H1 (cell line): Measurements from ENCODE around the gene OSBPL9. TPM values are rescaled to one million over a fixed set of nuclear protein-coding genes. Genes with fewer than 3 reads are reported as not detected.
A peak's percentile ranks its signal among the peaks of the same experiment; 100 is the strongest.

Source experiments
- CTCF ChIA-PET: fragments of 300-600 bp; sonication (Branson Sonifier 250); formaldehyde crosslinking; loops from one replicate; lab custom pipeline; 2021; ENCODE audit not compliant: partially characterized antibody; lab: Charles Lee
- POLR2A ChIA-PET: fragments of 300-600 bp; sonication (Branson Sonifier 250); formaldehyde crosslinking; loops from one replicate; lab custom pipeline; 2021; ENCODE audit warnings: inconsistent platforms; ENCODE audit not compliant: partially characterized antibody; lab: Charles Lee
- DNase-seq, 2 experiments: peaks; one replicate each; pipeline versions ENCODE4 v3.0.0 to v3.0.0-alpha.2; 2010 to 2022; ENCODE audit warnings: low spot score in 2 of 2, low read depth in 1 of 2, mixed read lengths in 1 of 2
- FAIRE-seq: peaks from 2 replicates; lab custom pipeline; 2011; peaks lifted over from hg19 to GRCh38; lab: Jason Lieb, UNC
- H2AFZ ChIP-seq: 2 replicates; pipeline ENCODE4 v1.8.1; 2012; ENCODE audit warnings: low read length, inconsistent platforms
- H2AK5ac ChIP-seq: 2 replicates; pipeline ENCODE4 v1.6.1; 2013; ENCODE audit warnings: low read depth, low read length
- H2BK120ac ChIP-seq: replicated peaks from 2 replicates; pipeline ENCODE3; 2013; ENCODE audit warnings: low read depth, low read length, inconsistent platforms
- H2BK12ac ChIP-seq: 2 replicates; pipeline ENCODE4 v1.6.1; 2013; ENCODE audit warnings: low read depth, low read length
- H2BK15ac ChIP-seq: 2 replicates; pipeline ENCODE4 v1.6.1; 2013; ENCODE audit warnings: low read length
- H2BK20ac ChIP-seq: 2 replicates; pipeline ENCODE4 v1.6.1; 2013; ENCODE audit warnings: low read length
- H2BK5ac ChIP-seq: 2 replicates; pipeline ENCODE4 v1.6.1; 2013; ENCODE audit warnings: low read depth, low read length
- H3K14ac ChIP-seq: 2 replicates; pipeline ENCODE4 v1.6.1; 2013; ENCODE audit warnings: inconsistent platforms; ENCODE audit not compliant: insufficient read length
- H3K18ac ChIP-seq: 2 replicates; pipeline ENCODE4 v1.6.1; 2013; ENCODE audit warnings: low read length; ENCODE audit errors: extremely low read depth
- H3K23ac ChIP-seq: 2 replicates; pipeline ENCODE4 v1.6.1; 2013; ENCODE audit warnings: inconsistent platforms; ENCODE audit not compliant: insufficient read length
- H3K23me2 ChIP-seq: 2 replicates; pipeline ENCODE4 v1.6.1; 2013; ENCODE audit warnings: low read depth, low read length
- H3K27ac ChIP-seq: 2 replicates; pipeline ENCODE4 v1.6.1; 2011; ENCODE audit warnings: low read depth, low read length, inconsistent platforms
- H3K27me3 ChIP-seq, 4 experiments: replicated peaks in 1 of 4; 1 replicate in 1 of 4; 2 replicates in 3 of 4; pipeline versions ENCODE4 v1.6.1 to v1.8.1; 2011 to 2013; ENCODE audit warnings: low read length in 3 of 4, mild to moderate bottlenecking in 3 of 4, inconsistent platforms in 2 of 4, mixed read lengths in 2 of 4, moderate library complexity in 1 of 4; ENCODE audit not compliant: control insufficient read depth in 3 of 4, insufficient read depth in 3 of 4; ENCODE audit errors: extremely low read depth in 1 of 4
- H3K36me3 ChIP-seq, 4 experiments: 2 replicates each; pipeline versions ENCODE4 v1.6.1 to v1.8.1; 2011 to 2013; ENCODE audit warnings: mild to moderate bottlenecking in 4 of 4, low read length in 3 of 4, moderate library complexity in 2 of 4, control low read depth in 1 of 4, inconsistent platforms in 1 of 4; ENCODE audit not compliant: insufficient read depth in 4 of 4, control insufficient read depth in 2 of 4
- H3K4ac ChIP-seq: replicated peaks from 2 replicates; pipeline ENCODE3; 2013; ENCODE audit warnings: low read length, low read depth, mixed read lengths, inconsistent platforms; ENCODE audit not compliant: insufficient read length
- H3K4me1 ChIP-seq, 4 experiments: replicated peaks in 1 of 4; 1 replicate in 1 of 4; 2 replicates in 3 of 4; pipeline versions ENCODE4 v1.6.1 to v1.8.1; 2011 to 2013; ENCODE audit warnings: low read length in 3 of 4, inconsistent platforms in 2 of 4, mixed read lengths in 1 of 4; ENCODE audit not compliant: insufficient read depth in 4 of 4, control insufficient read depth in 3 of 4
- H3K4me2 ChIP-seq, 2 experiments: 2 replicates each; pipeline versions ENCODE4 v1.6.1 to v1.8.1; 2011 to 2013; ENCODE audit warnings: low read depth in 2 of 2, low read length in 2 of 2, control low read depth in 1 of 2, inconsistent platforms in 1 of 2, mild to moderate bottlenecking in 1 of 2; ENCODE audit not compliant: insufficient read depth in 1 of 2
- H3K4me3 ChIP-seq, 4 experiments: fragments of 200-600, 300-600 bp in 1 of 4; sonication (generic), shearing (Covaris generic), sonication (Bioruptor Twin) in 1 of 4; 2 replicates each; pipeline versions ENCODE4 v1.5.1 to v1.8.1; 2011 to 2016; ENCODE audit warnings: low read length in 4 of 4, low read depth in 3 of 4, control low read depth in 2 of 4, inconsistent platforms in 2 of 4, mild to moderate bottlenecking in 2 of 4, mixed read lengths in 1 of 4, moderate library complexity in 1 of 4; ENCODE audit not compliant: insufficient read depth in 2 of 4; ENCODE audit errors: extremely low read depth in 1 of 4
- H3K56ac ChIP-seq: replicated peaks from 2 replicates; pipeline ENCODE3; 2013; ENCODE audit warnings: low read depth, mild to moderate bottlenecking, mixed read lengths, low read length, inconsistent platforms; ENCODE audit not compliant: insufficient read length
- H3K79me1 ChIP-seq: 2 replicates; pipeline ENCODE4 v1.6.1; 2013; ENCODE audit warnings: low read depth, low read length, control low read depth
- H3K79me2 ChIP-seq, 2 experiments: 2 replicates each; pipeline versions ENCODE4 v1.6.1 to v1.8.1; 2012 to 2013; ENCODE audit warnings: low read length in 2 of 2, mild to moderate bottlenecking in 2 of 2, inconsistent platforms in 1 of 2; ENCODE audit not compliant: insufficient read depth in 2 of 2, control insufficient read depth in 1 of 2
- H3K9ac ChIP-seq, 4 experiments: replicated peaks in 1 of 4; 1 replicate in 1 of 4; 2 replicates in 3 of 4; pipeline versions ENCODE4 v1.6.1 to v1.8.1; 2011 to 2013; ENCODE audit warnings: low read depth in 3 of 4, low read length in 3 of 4, control low read depth in 2 of 4, mild to moderate bottlenecking in 2 of 4, moderate library complexity in 2 of 4, inconsistent platforms in 1 of 4; ENCODE audit errors: extremely low read depth in 1 of 4
- H3K9me3 ChIP-seq, 2 experiments: 2 replicates each; pipeline versions ENCODE4 v1.6.1 to v1.8.1; 2012 to 2013; ENCODE audit warnings: mild to moderate bottlenecking in 2 of 2, moderate library complexity in 2 of 2, control low read depth in 1 of 2, inconsistent platforms in 1 of 2, low read depth in 1 of 2, low read length in 1 of 2, mixed read lengths in 1 of 2; ENCODE audit not compliant: insufficient read depth in 2 of 2
- H4K20me1 ChIP-seq, 2 experiments: replicated peaks in 1 of 2; 2 replicates each; pipeline versions ENCODE3 to v1.8.1; 2011 to 2013; ENCODE audit warnings: inconsistent platforms in 2 of 2, low read length in 2 of 2, mild to moderate bottlenecking in 1 of 2; ENCODE audit not compliant: insufficient read depth in 2 of 2, control insufficient read depth in 1 of 2
- H4K5ac ChIP-seq: 2 replicates; pipeline ENCODE4 v1.6.1; 2013; ENCODE audit warnings: low read length, low read depth, mixed read lengths, inconsistent platforms; ENCODE audit not compliant: insufficient read length
- H4K8ac ChIP-seq: 2 replicates; pipeline ENCODE4 v1.8.0; 2013; ENCODE audit warnings: mild to moderate bottlenecking, moderate library complexity, low read length, inconsistent platforms; ENCODE audit not compliant: insufficient read depth; ENCODE audit errors: extremely low read depth
- H4K91ac ChIP-seq: replicated peaks from 2 replicates; pipeline ENCODE3; 2013; ENCODE audit warnings: low read length, mixed read lengths, inconsistent platforms; ENCODE audit not compliant: insufficient read length
- ASH2L ChIP-seq: fragments of 200-600, 300-600 bp; sonication (generic); IDR thresholded peaks from one replicate; pipeline ENCODE4 v1.7.1; 2017; ENCODE audit warnings: low read length
- CHD1 ChIP-seq: IDR thresholded peaks from 2 replicates; pipeline ENCODE4 v1.6.1; 2012; ENCODE audit warnings: low read depth, low read length, improper control_type of control experiment
- HDAC2 ChIP-seq, 2 experiments: fragments of 300-600 bp in 1 of 2; sonication (generic) in 1 of 2; IDR thresholded peaks; 2 replicates each; pipeline ENCODE4 v1.6.1; 2011 to 2012; ENCODE audit warnings: low read depth in 2 of 2, low read length in 2 of 2, mild to moderate bottlenecking in 2 of 2, moderate library complexity in 2 of 2, borderline replicate concordance in 1 of 2, inconsistent platforms in 1 of 2
- KDM4A ChIP-seq: IDR thresholded peaks from one replicate; pipeline ENCODE4 v1.7.1; 2012; ENCODE audit warnings: low read depth, mild to moderate bottlenecking, moderate library complexity, low read length, inconsistent platforms; ENCODE audit not compliant: severe bottlenecking
- KDM5A ChIP-seq: fragments of 200-600 bp; IDR thresholded peaks from 2 replicates; pipeline ENCODE4 v1.7.1; 2012; ENCODE audit warnings: mild to moderate bottlenecking, low read length, inconsistent platforms, mixed read lengths
- PHF8 ChIP-seq: fragments of 200-600 bp; sonication (generic); conservative IDR thresholded peaks from 2 replicates; pipeline ENCODE4 v1.7.1; 2012; ENCODE audit warnings: low read depth, mild to moderate bottlenecking, inconsistent platforms, low read length, moderate library complexity
- POLR2A ChIP-seq, 2 experiments: IDR thresholded peaks; 1 replicate in 1 of 2; 2 replicates in 1 of 2; pipeline ENCODE4 v1.6.1; 2011; ENCODE audit warnings: low read depth in 2 of 2, low read length in 2 of 2, mild to moderate bottlenecking in 2 of 2; ENCODE audit errors: control extremely low read depth in 1 of 2
- POLR2AphosphoS5 ChIP-seq: IDR thresholded peaks from 2 replicates; pipeline ENCODE4 v1.6.1; 2011; ENCODE audit warnings: low read depth, low read length
- RBBP5 ChIP-seq: IDR thresholded peaks from 2 replicates; pipeline ENCODE4 v1.7.1; 2012; ENCODE audit warnings: low read depth, mild to moderate bottlenecking, inconsistent platforms, low read length, moderate library complexity, borderline replicate concordance
- SP1 ChIP-seq: IDR thresholded peaks from 2 replicates; pipeline ENCODE4 v1.6.1; 2011; ENCODE audit warnings: low read depth, low read length
- SRF ChIP-seq: IDR thresholded peaks from 2 replicates; pipeline ENCODE4 v1.6.1; 2011; ENCODE audit warnings: mild to moderate bottlenecking, low read depth, low read length, moderate library complexity
- TAF1 ChIP-seq: IDR thresholded peaks from 2 replicates; pipeline ENCODE4 v1.6.1; 2011; ENCODE audit warnings: mild to moderate bottlenecking, low read depth, low read length
- WGBS, 2 experiments: shearing (Covaris generic) in 1 of 2; methylation state at CpG; one replicate each; pipeline versions ENCODE4 v1.1.6 to v1.1.7; 2013 to 2015; ENCODE audit warnings: low lambda C conversion rate in 2 of 2, mixed read lengths in 2 of 2, inconsistent platforms in 1 of 2, low coverage in 1 of 2, missing lambda C conversion rate in 1 of 2; ENCODE audit not compliant: insufficient replicate concordance in 2 of 2, insufficient coverage in 1 of 2, insufficient read length in 1 of 2; ENCODE audit errors: extremely low coverage in 1 of 2, missing lambda C conversion rate in 1 of 2; 5-methylcytosine and 5-hydroxymethylcytosine counted together
- polyA plus RNA-seq, 7 experiments: library from polyadenylated mRNA; depleted of rRNA in 3 of 7; stranded (reverse) in 5 of 7; unstranded in 2 of 7; fragments of >200 nt in 5 of 7; fragments of 200-250 nt in 2 of 7; gene quantifications; 1 replicate in 5 of 7; 2 replicates in 1 of 7; 4 replicates in 1 of 7; pipeline versions ENCODE4 v1.2.1 to v1.2.3, GENCODE V29; 2011 to 2013; ENCODE audit warnings: missing spikeins in 2 of 7, mixed read lengths in 2 of 7
- total RNA-seq: library from RNA; stranded (reverse); fragmentation: NEBNext Ultra II Directional; extraction: Animal tissue kit (Norgen Biotek cat#: 25700); gene quantifications from 2 replicates; pipeline ENCODE4 v1.2.1, GENCODE V29; 2021

OSBPL9 gene
- total and polyA plus RNA-seq, 2 of the 8 experiments (the other 6 are each of a cell fraction or from before 2014, with no cell fraction given) = 58.2 to 71.6 TPM

DNA sequence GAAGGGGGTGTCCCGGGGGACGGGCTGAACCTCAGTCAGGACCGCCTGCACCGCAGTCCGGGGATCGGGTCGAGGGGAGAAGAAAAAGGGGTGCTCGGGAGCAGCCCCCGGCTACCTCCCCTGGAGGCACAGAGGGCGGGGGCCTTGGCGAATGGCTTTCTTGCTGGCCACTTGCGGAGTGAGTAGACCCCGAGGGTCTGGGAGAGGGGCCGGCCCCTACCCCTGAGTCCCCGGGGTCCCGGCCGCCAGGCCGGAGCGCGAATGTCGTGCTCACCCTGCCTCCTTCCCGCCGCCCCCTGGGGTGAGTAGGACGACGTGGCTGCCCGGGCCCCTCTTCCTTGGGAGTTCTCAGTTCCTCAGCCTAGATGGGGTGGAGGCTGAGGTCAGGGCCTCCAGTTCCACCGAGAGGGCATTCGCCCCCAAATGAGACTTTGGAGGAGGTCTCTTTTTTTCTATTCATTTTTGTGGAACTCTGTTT is 113.0 kb downstream of the OSBPL9 start:
- no peak for FAIRE-seq
- H3K27me3 ChIP-seq = no peaks in the 10 kb centered on the region
- H3K4ac ChIP-seq = peak overlapping the region; percentile 72
- peak overlapping the region; percentile 6; the same call in 1 of the 2 replicates for H3K27ac ChIP-seq
- 1% methylated on average over 18 of the region's 28 CpGs; no CpG with 5 or more reads in 1 of the 2 experiments for WGBS, 2 experiments
- H4K91ac ChIP-seq = no peak overlapping the region
- no peak overlapping the region for H2AFZ ChIP-seq
- H2BK15ac ChIP-seq = no peak overlapping the region
- no peak overlapping the region for H3K23ac ChIP-seq
- H3K23me2 ChIP-seq = peaks cover 7% of the 10 kb centered on the region; the same call in 1 of the 2 replicates
- DNase-seq = no peak
- no peaks in the 10 kb centered on the region for H3K9me3 ChIP-seq
- peak overlapping the region; percentile 69 for H4K5ac ChIP-seq
- peak overlapping the region; percentile 41; the same call in 1 of the 2 replicates for H2BK5ac ChIP-seq
- H2BK12ac ChIP-seq = no peak overlapping the region
- peak overlapping the region; percentile 89; the same call in 1 of the 2 replicates for H4K8ac ChIP-seq
- H3K18ac ChIP-seq = peak overlapping the region; percentile 73; the same call in 1 of the 2 replicates
- no peak overlapping the region for H2BK120ac ChIP-seq
- peaks cover 3 to 48% of the 10 kb centered on the region in 2 experiments; a peak in 3 of 4 replicates for H3K79me2 ChIP-seq
- peaks cover 6% of the 10 kb centered on the region for H3K79me1 ChIP-seq
- peak overlapping the region; percentile 65 to 98 for H3K4me2 ChIP-seq
- peak overlapping the region; percentile 46 to 71 (median 60) for H3K9ac ChIP-seq
- H2BK20ac ChIP-seq = no peak overlapping the region
- peak overlapping the region; percentile 78 for H3K56ac ChIP-seq
- POLR2A ChIA-PET = interaction anchor here (1.3 kb wide), 1 partner anchor 82 kb away, joined by 3 read pairs; no protein-coding TSS in a partner anchor
- H3K4me3 ChIP-seq = peak overlapping the region; percentile 85 to 99 (median 89)
- no peaks in the 10 kb centered on the region for H3K36me3 ChIP-seq
- CTCF ChIA-PET = interaction anchor here (1.1 to 1.9 kb wide), 3 partner anchors 16 to 25 kb away, joined by 3 to 6 read pairs (median 4); no protein-coding TSS in a partner anchor
- peaks cover 0 to 4% of the 10 kb centered on the region in 2 experiments for H4K20me1 ChIP-seq
- H2AK5ac ChIP-seq = no peak overlapping the region
- peaks cover 0 to 6% (median 2%) of the 10 kb centered on the region in 4 experiments; a peak in 5 of 7 replicates for H3K4me1 ChIP-seq
- H3K14ac ChIP-seq = no peak overlapping the region
- TF ChIP-seq RBBP5 (peak; percentile 85), KDM5A (peak; percentile 21; the same call in 1 of the 2 replicates), HDAC2 (IDR thresholded peaks at IDR 0.05; ENCODE audit: borderline replicate concordance in 1 of 2, low read depth in 2 of 2, low read length in 2 of 2) (peak in 1 of 2 experiments; percentile 66; a peak in 2 of 4 replicates), SP1 (no peak), POLR2AphosphoS5 (peak; percentile 55; the same call in 1 of the 2 replicates), TAF1 (peak; percentile 4; the same call in 1 of the 2 replicates), KDM4A (peak; percentile 62), PHF8 (peak; percentile 59; the same call in 1 of the 2 replicates), CHD1 (no peak), SRF (no peak), ASH2L (peak; percentile 71), POLR2A (IDR thresholded peaks at IDR 0.05; ENCODE audit: control extremely low read depth in 1 of 2, low read depth in 2 of 2, low read length in 2 of 2) (peak in 1 of 2 experiments; percentile 42; a peak in 2 of 3 replicates)
- TF ChIP-seq, all 59 proteins: peak for 9
